ENCODE results near the gene ARHGAP33.

The ARHGAP33 gene

DNA sequence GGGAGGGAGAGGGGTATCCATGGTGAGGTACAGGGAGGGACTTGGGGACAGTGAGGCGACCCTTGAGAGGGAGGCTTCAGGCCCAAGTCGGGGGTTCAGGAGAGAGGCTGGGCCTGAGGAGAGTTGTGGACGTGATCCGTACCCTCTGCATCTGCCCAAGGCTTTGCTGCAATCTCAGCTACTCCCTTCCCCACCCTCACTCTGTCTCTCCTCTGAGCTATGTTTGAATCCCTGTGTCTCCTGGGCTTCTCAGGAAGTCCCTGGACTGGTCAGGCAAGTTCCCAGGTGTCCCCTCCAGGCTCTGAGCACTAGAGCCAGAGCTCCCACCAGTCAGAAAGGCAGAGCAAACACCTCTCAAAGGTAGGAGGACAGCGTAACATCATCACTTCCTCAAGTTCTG lies 25.2 kb upstream of the ARHGAP33 start:
- Histone ChIP-seq H3K4me1 (ENCODE audit: low read depth, poor library complexity, severe bottlenecking) (peaks cover 22% of the 10 kb centered on the region), H4K20me1 (ENCODE audit: insufficient read depth) (no peaks in the 10 kb centered on the region), H3K4me2 (no peak overlapping the region), H2AFZ (ENCODE audit: low read depth) (no peak overlapping the region), H3K36me3 (ENCODE audit: insufficient read depth) (no peaks in the 10 kb centered on the region), H3K9ac (no peak overlapping the region), H3K27me3 (ENCODE audit: insufficient read depth, low read depth) (no peaks in the 10 kb centered on the region), H3K27ac (no peak overlapping the region), H3K79me2 (ENCODE audit: insufficient read depth, low read depth) (peaks cover 4% of the 10 kb centered on the region; the same call in 1 of the 2 replicates), H3K4me3 (IDR thresholded peaks at IDR 0.05; ENCODE audit: insufficient read depth, low read depth, low read length) (no peak overlapping the region)
- TF ChIP-seq, protein P1, sequence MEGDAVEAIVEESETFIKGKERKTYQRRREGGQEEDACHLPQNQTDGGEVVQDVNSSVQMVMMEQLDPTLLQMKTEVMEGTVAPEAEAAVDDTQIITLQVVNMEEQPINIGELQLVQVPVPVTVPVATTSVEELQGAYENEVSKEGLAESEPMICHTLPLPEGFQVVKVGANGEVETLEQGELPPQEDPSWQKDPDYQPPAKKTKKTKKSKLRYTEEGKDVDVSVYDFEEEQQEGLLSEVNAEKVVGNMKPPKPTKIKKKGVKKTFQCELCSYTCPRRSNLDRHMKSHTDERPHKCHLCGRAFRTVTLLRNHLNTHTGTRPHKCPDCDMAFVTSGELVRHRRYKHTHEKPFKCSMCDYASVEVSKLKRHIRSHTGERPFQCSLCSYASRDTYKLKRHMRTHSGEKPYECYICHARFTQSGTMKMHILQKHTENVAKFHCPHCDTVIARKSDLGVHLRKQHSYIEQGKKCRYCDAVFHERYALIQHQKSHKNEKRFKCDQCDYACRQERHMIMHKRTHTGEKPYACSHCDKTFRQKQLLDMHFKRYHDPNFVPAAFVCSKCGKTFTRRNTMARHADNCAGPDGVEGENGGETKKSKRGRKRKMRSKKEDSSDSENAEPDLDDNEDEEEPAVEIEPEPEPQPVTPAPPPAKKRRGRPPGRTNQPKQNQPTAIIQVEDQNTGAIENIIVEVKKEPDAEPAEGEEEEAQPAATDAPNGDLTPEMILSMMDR (conservative IDR thresholded peaks at IDR 0.05; ENCODE audit: low read depth, low read length) = no peak

DNA sequence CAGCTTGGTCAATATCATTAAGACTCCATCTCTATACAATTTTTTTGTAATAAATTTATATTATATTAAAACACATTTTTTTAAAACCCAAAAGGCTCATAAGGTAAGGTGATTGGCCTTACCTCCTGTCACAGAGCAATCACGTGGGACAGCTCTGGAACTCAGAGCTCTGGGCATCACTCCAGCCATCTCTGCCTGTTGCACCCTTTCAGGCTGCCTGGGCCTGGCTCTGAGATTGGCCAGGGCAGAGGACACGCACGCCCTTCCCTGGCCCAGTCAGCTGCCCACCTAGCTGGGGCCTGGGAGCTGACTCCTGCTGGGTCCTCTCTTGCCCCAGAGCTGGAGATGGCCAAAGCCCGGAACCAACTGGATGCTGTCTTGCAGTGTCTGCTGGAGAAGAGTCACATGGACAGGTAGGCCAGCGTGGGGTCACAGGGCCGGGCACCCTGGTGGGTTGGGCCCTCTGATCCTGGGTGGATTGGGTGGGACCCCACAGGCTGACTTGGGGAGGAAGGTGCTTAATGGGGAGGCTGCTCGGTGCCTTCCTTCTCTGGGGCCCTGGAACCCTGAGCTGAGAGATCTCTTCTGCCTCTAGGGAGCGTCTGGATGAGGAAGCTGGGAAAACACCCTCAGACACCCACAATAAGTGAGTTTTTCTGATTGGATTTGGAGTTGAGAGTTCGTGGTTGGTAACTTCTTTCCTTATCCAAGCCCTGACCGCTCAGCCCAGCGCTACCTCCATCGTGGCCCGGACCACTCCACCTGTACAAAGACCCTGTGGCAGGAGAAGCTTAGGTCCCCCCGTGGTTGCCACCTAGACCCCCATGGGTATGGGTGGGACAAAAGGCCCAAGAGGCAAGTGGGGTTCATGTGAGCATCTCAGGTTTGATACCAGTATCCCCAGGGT lies 23.3 kb upstream of the ARHGAP33 start:
- no peak overlapping the region for H3K9ac ChIP-seq
- H3K27ac ChIP-seq = no peak overlapping the region
- H3K36me3 ChIP-seq (ENCODE audit: insufficient read depth) = no peaks in the 10 kb centered on the region
- peaks cover 17% of the 10 kb centered on the region for H3K4me1 ChIP-seq (ENCODE audit: low read depth, poor library complexity, severe bottlenecking)
- H4K20me1 ChIP-seq (ENCODE audit: insufficient read depth) = no peaks in the 10 kb centered on the region
- 0 out of 2 replicates have a peak, but pooled peaks cover 4% of the 10 kb centered on the region for H3K79me2 ChIP-seq (ENCODE audit: insufficient read depth, low read depth)
- H3K27me3 ChIP-seq (ENCODE audit: insufficient read depth, low read depth) = no peaks in the 10 kb centered on the region
- H3K4me2 ChIP-seq = no peak overlapping the region
- H2AFZ ChIP-seq (ENCODE audit: low read depth) = no peak overlapping the region
- H3K4me3 ChIP-seq (IDR thresholded peaks at IDR 0.05; ENCODE audit: insufficient read depth, low read depth, low read length) = no peak overlapping the region
- TF ChIP-seq, protein P1 (conservative IDR thresholded peaks at IDR 0.05; ENCODE audit: low read depth, low read length) = no peak

DNA sequence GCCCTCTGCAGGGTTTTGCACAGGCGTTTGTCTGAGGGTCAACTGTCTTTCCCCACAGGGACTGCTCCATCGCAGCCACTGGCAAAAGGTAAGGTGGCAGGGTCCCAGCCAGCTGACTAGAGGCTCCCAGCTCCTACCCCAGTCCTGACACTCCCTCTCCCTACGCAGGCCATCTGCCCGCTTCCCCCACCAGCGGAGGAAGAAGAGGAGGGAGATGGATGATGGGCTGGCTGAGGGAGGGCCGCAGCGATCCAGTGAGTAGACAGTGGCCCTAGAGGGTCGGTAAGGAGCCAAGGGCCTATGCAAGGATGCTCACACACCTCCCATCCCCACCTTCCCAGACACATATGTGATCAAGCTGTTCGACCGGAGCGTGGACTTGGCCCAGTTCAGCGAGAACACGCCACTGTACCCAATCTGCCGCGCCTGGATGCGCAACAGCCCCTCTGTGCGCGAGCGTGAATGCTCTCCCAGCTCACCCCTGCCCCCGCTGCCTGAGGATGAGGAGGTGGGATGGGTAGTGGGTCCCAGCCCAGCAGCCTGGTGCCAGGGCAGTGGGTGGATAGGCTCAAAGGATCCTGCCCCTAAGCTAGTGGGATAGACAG lies 22.5 kb upstream of the ARHGAP33 start:
- H2AFZ ChIP-seq (ENCODE audit: low read depth) = no peak overlapping the region

DNA sequence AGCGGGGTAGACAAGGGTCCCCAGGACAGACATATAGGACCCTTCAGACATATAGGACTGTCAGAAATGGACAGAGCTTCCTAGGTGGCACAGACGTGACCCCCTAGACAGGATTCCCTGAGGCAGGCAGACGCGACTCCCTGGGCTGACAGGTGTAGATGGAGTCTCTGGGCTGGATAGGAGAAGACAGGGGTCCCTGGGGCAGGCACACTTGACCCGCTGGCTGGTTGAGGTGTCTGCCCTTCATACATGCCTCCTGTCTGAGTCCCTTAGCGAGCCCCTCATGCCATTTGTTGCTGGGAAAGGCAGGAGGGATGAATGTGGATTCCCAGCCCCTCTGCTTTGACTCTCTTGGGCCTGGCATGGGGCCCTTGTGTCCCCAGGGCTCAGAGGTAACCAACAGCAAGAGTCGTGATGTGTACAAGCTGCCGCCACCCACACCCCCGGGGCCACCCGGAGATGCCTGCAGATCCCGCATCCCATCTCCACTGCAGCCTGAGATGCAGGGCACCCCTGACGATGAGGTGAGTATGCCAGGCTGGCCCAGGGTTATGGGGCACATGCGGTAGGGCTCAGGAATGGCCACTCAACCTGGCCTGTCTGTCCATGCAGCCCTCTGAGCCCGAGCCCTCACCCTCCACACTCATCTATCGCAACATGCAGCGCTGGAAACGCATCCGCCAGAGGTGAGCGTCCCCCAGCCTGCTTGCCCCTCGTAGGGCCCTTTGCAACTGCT lies 21.6 kb upstream of the ARHGAP33 start:
- Histone ChIP-seq H2AFZ (ENCODE audit: low read depth) (no peak overlapping the region), H3K4me3 (IDR thresholded peaks at IDR 0.05; ENCODE audit: insufficient read depth, low read depth, low read length) (no peak overlapping the region), H3K9ac (no peak overlapping the region), H3K36me3 (ENCODE audit: insufficient read depth) (no peaks in the 10 kb centered on the region), H3K4me2 (no peak overlapping the region), H3K27ac (no peak overlapping the region), H3K4me1 (ENCODE audit: low read depth, poor library complexity, severe bottlenecking) (peaks cover 16% of the 10 kb centered on the region), H3K79me2 (ENCODE audit: insufficient read depth, low read depth) (peaks cover 8% of the 10 kb centered on the region; the same call in 1 of the 2 replicates), H3K27me3 (ENCODE audit: insufficient read depth, low read depth) (no peaks in the 10 kb centered on the region), H4K20me1 (ENCODE audit: insufficient read depth) (no peaks in the 10 kb centered on the region)
- TF ChIP-seq, protein P1 (conservative IDR thresholded peaks at IDR 0.05; ENCODE audit: low read depth, low read length) = no peak

More for the DNA sequence above, 22.5 kb upstream of the ARHGAP33 start:
- no peaks in the 10 kb centered on the region for H3K27me3 ChIP-seq (ENCODE audit: insufficient read depth, low read depth)
- H3K4me3 ChIP-seq (IDR thresholded peaks at IDR 0.05; ENCODE audit: insufficient read depth, low read depth, low read length) = no peak overlapping the region
- no peaks in the 10 kb centered on the region for H4K20me1 ChIP-seq (ENCODE audit: insufficient read depth)
- no peak overlapping the region for H3K9ac ChIP-seq
- H3K4me2 ChIP-seq = no peak overlapping the region
- TF ChIP-seq, protein P1 (conservative IDR thresholded peaks at IDR 0.05; ENCODE audit: low read depth, low read length) = no peak
- no peaks in the 10 kb centered on the region for H3K36me3 ChIP-seq (ENCODE audit: insufficient read depth)
- peaks cover 15% of the 10 kb centered on the region for H3K4me1 ChIP-seq (ENCODE audit: low read depth, poor library complexity, severe bottlenecking)
- 0 out of 2 replicates have a peak, but pooled peaks cover 4% of the 10 kb centered on the region for H3K79me2 ChIP-seq (ENCODE audit: insufficient read depth, low read depth)
- H3K27ac ChIP-seq = no peak overlapping the region

Measured in KMS-11 (cell line).